ENCODE measurements around the gene EIF2AK2. TPM values are rescaled to one million over a fixed set of nuclear protein-coding genes. Genes with fewer than 3 reads are reported as not detected.

The EIF2AK2 gene
- total and polyA plus RNA-seq, 4 donors: 7.5 to 40.1 (median 19.9) TPM

GRCh38 chr2:37060446-37060845 lies 96.3 kb downstream of the EIF2AK2 start:
- Histone ChIP-seq H3K36me3 (ENCODE audit: control insufficient read depth in 4 of 4, insufficient read depth in 4 of 4, low read length in 4 of 4) (peaks cover 13 to 40% (median 31%) of the 10 kb centered on the region in 4 donors), H3K27me3 (ENCODE audit: control insufficient read depth in 3 of 3, insufficient read depth in 3 of 3, low read length in 2 of 3) (no peaks in the 10 kb centered on the region), H3K4me3 (no peak overlapping the region), H3K27ac (ENCODE audit: low read depth in 1 of 2, low read length in 1 of 2) (no peak overlapping the region), H3K9me3 (ENCODE audit: control insufficient read depth in 4 of 4, insufficient read depth in 3 of 4, low read length in 3 of 4) (no peaks in the 10 kb centered on the region), H3K4me1 (ENCODE audit: control insufficient read depth in 5 of 5, insufficient read depth in 5 of 5, low read length in 5 of 5) (no peaks in the 10 kb centered on the region), H3K9ac (ENCODE audit: insufficient read depth in 1 of 2, low read length in 2 of 2) (no peak overlapping the region)
- WGBS, 2 donors: 94 to 95% methylated on average over 7 of the region's 7 CpGs
- DNase-seq (no peak), ATAC-seq (ENCODE audit: insufficient read depth, low FRiP score) (no peak)
- TF ChIP-seq CTCF (IDR thresholded peaks at IDR 0.05; ENCODE audit: control extremely low read depth, extremely low read depth): no peak

GRCh38 chr2:37059841-37060240 lies 96.9 kb downstream of the EIF2AK2 start:
- no peaks in the 10 kb centered on the region for H3K27me3 ChIP-seq (ENCODE audit: control insufficient read depth in 3 of 3, insufficient read depth in 3 of 3, low read length in 2 of 3)
- H3K36me3 ChIP-seq (ENCODE audit: control insufficient read depth in 4 of 4, insufficient read depth in 4 of 4, low read length in 4 of 4): peaks cover 13 to 38% (median 28%) of the 10 kb centered on the region in 4 donors
- ATAC-seq (ENCODE audit: insufficient read depth, low FRiP score) (no peak), DNase-seq (no peak)
- H3K27ac ChIP-seq (ENCODE audit: low read depth in 1 of 2, low read length in 1 of 2): no peak overlapping the region
- H3K9me3 ChIP-seq (ENCODE audit: control insufficient read depth in 4 of 4, insufficient read depth in 3 of 4, low read length in 3 of 4): no peaks in the 10 kb centered on the region
- TF ChIP-seq CTCF (IDR thresholded peaks at IDR 0.05; ENCODE audit: control extremely low read depth, extremely low read depth): no peak
- no peaks in the 10 kb centered on the region for H3K4me1 ChIP-seq (ENCODE audit: control insufficient read depth in 5 of 5, insufficient read depth in 5 of 5, low read length in 5 of 5)
- H3K4me3 ChIP-seq: no peak overlapping the region
- H3K9ac ChIP-seq (ENCODE audit: insufficient read depth in 1 of 2, low read length in 2 of 2): no peak overlapping the region
- 82 to 92% methylated on average over 3 of the region's 3 CpGs for WGBS, 2 donors

GRCh38 chr2:37052600-37053332 lies 104.0 kb downstream of the EIF2AK2 start:
- Histone ChIP-seq H3K9ac (ENCODE audit: insufficient read depth in 1 of 2, low read length in 2 of 2) (no peak overlapping the region), H3K4me1 (ENCODE audit: control insufficient read depth in 5 of 5, insufficient read depth in 5 of 5, low read length in 5 of 5) (no peaks in the 10 kb centered on the region), H3K27ac (ENCODE audit: low read depth in 1 of 2, low read length in 1 of 2) (no peak overlapping the region), H3K4me3 (no peak overlapping the region), H3K9me3 (ENCODE audit: control insufficient read depth in 4 of 4, insufficient read depth in 3 of 4, low read length in 3 of 4) (no peaks in the 10 kb centered on the region), H3K36me3 (ENCODE audit: control insufficient read depth in 4 of 4, insufficient read depth in 4 of 4, low read length in 4 of 4) (peaks cover 12 to 34% (median 24%) of the 10 kb centered on the region in 4 donors), H3K27me3 (ENCODE audit: control insufficient read depth in 3 of 3, insufficient read depth in 3 of 3, low read length in 2 of 3) (no peaks in the 10 kb centered on the region)
- ATAC-seq (ENCODE audit: insufficient read depth, low FRiP score) (no peak), DNase-seq (no peak)
- TF ChIP-seq CTCF (IDR thresholded peaks at IDR 0.05; ENCODE audit: control extremely low read depth, extremely low read depth): no peak
- WGBS, 2 donors: 79 to 86% methylated on average over 5 of the region's 5 CpGs

Other genes with a start within 250 kb of the EIF2AK2 start
- gene STRN, start 190.4 kb downstream of the EIF2AK2 start, total RNA-seq: 10 to 100 TPM; 24.5 to 35.9 TPM
- gene STRN, start 190.4 kb downstream of the EIF2AK2 start, polyA plus RNA-seq: 1 to 10 TPM; 3.7 to 6.9 TPM
- 10 to 100 TPM; 25.1 to 54.9 TPM for gene HEATR5B, start 72.6 kb downstream of the EIF2AK2 start, total RNA-seq
- 1 to 10 TPM; 6.5 to 7.1 TPM for gene HEATR5B, start 72.6 kb downstream of the EIF2AK2 start, polyA plus RNA-seq
- 1 to 10 TPM; 7.7 to 7.8 TPM for gene GPATCH11, start 72.5 kb downstream of the EIF2AK2 start, total RNA-seq
- 1 to 10 TPM; 2.9 to 5.3 TPM for gene GPATCH11, start 72.5 kb downstream of the EIF2AK2 start, polyA plus RNA-seq
- not detected for gene SULT6B1, start 31.7 kb upstream of the EIF2AK2 start, total RNA-seq
- not detected for gene SULT6B1, start 31.7 kb upstream of the EIF2AK2 start, polyA plus RNA-seq
- gene CEBPZOS, start 39.5 kb upstream of the EIF2AK2 start, total RNA-seq: 10 to 100 TPM; 28.9 to 30.3 TPM
- gene CEBPZOS, start 39.5 kb upstream of the EIF2AK2 start, polyA plus RNA-seq: 10 to 100 TPM; 19.5 to 59.4 TPM
- gene CEBPZ, start 74.6 kb upstream of the EIF2AK2 start, total RNA-seq: 10 to 100 TPM; 36.7 to 51.3 TPM
- 10 to 100 TPM; 38.6 to 66.7 TPM for gene CEBPZ, start 74.6 kb upstream of the EIF2AK2 start, polyA plus RNA-seq
- gene NDUFAF7, start 74.7 kb upstream of the EIF2AK2 start, total RNA-seq: 10 to 100 TPM; 13.1 to 25.3 TPM
- gene NDUFAF7, start 74.7 kb upstream of the EIF2AK2 start, polyA plus RNA-seq: 10 to 100 TPM in 1 of 2 donors, 1 to 10 TPM in 1; 9.2 to 16.4 TPM
- gene PRKD3, start 167.9 kb upstream of the EIF2AK2 start, total RNA-seq: 10 to 100 TPM; 33.5 to 60.8 TPM
- 10 to 100 TPM in 1 of 2 donors, 1 to 10 TPM in 1; 6.4 to 11.6 TPM for gene PRKD3, start 167.9 kb upstream of the EIF2AK2 start, polyA plus RNA-seq
- gene QPCT, start 187.7 kb upstream of the EIF2AK2 start, total RNA-seq: 1 to 10 TPM; 5.8 to 9.1 TPM
- gene QPCT, start 187.7 kb upstream of the EIF2AK2 start, polyA plus RNA-seq: 10 to 100 TPM in 1 of 2 donors, 1 to 10 TPM in 1; 3.0 to 34.1 TPM

Measured in lung (tissue), 12 donors.